Omental fat pad (tissue), 4 donors: ENCODE results near the gene OBSCN. TPM values are rescaled to one million over a fixed set of nuclear protein-coding genes. Genes with fewer than 3 reads are reported as not detected.

Source experiments
- ATAC-seq: fragments of 150-250 bp; one replicate; pipeline ENCODE4 v1.9.1; 2016; ENCODE audit warnings: mild to moderate bottlenecking, moderate library complexity; ENCODE audit not compliant: low FRiP score
- DNase-seq: peaks from one replicate; pipeline ENCODE4 v3.0.0-alpha.2; 2019; ENCODE audit warnings: low spot score
- CTCF ChIP-seq, 3 donors: fragments of 450-650 bp; IDR thresholded peaks; one replicate each; pipeline ENCODE4 v1.5.1; 2016 to 2017; ENCODE audit warnings: antibody characterized with exemption in 3 of 3, mild to moderate bottlenecking in 3 of 3, moderate library complexity in 2 of 3
- total RNA-seq, 4 donors: library from RNA; depleted of rRNA; stranded (reverse); fragments of >200 nt; gene quantifications; one replicate each; pipeline ENCODE4 v1.1.0, GENCODE V29; 2016

OBSCN gene
- total RNA-seq, 4 donors from 2014 or later, result 5.4 to 26.0 (median 9.7) TPM

- ATAC-seq, result no peak
- no peak for TF ChIP-seq CTCF (IDR thresholded peaks at IDR 0.05)
- no peak for DNase-seq
Observed at GRCh38 chr1:228280106-228280901, 72.5 kb downstream of the OBSCN start.

- no peak for TF ChIP-seq CTCF (IDR thresholded peaks at IDR 0.05)
- DNase-seq (no peak), ATAC-seq (no peak)
Observed at GRCh38 chr1:228280961-228281591, 73.2 kb downstream of the OBSCN start.

- no peak for ATAC-seq
- DNase-seq, result no peak
- TF ChIP-seq CTCF (IDR thresholded peaks at IDR 0.05), result no peak
Observed at GRCh38 chr1:228281631-228282328, 73.9 kb downstream of the OBSCN start.

GRCh38 chr1:228282329-228283042 lies 74.6 kb downstream of the OBSCN start:
- no peak for TF ChIP-seq CTCF (IDR thresholded peaks at IDR 0.05)
- no peak for DNase-seq
- ATAC-seq, result no peak

- no peak for TF ChIP-seq CTCF (IDR thresholded peaks at IDR 0.05)
- no peak for ATAC-seq
- no peak for DNase-seq
Observed at GRCh38 chr1:228283043-228283371, 75.2 kb downstream of the OBSCN start.

- DNase-seq, result no peak
- ATAC-seq, result no peak
- TF ChIP-seq CTCF (IDR thresholded peaks at IDR 0.05), result no peak
Observed at GRCh38 chr1:228283476-228284147, 75.8 kb downstream of the OBSCN start.
